ENCODE measurements around the gene CAPS2.

CAPS2 gene

GRCh38 chr12:75302781-75303180, 27.3 kb downstream of the CAPS2 start:
- DNase-seq: no peak

DNA sequence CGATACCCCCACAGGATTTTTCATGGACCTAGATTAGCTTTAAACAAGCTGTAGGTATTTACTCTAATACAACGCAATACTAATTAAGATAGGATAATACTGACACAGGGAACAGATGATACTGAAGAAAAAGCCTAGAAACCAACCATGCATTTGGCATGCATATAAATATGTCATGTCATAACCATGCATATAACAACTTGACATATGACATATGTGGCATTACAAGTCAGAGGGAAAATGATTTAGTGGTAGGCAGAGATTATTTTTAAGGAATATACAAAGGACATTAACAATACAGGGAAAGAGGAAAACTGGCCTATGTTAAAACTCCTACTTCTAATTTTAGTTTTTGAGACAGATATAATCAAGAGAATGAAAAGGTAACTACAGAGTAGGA, 27.9 kb downstream of the CAPS2 start:
- DNase-seq: no peak

DNA sequence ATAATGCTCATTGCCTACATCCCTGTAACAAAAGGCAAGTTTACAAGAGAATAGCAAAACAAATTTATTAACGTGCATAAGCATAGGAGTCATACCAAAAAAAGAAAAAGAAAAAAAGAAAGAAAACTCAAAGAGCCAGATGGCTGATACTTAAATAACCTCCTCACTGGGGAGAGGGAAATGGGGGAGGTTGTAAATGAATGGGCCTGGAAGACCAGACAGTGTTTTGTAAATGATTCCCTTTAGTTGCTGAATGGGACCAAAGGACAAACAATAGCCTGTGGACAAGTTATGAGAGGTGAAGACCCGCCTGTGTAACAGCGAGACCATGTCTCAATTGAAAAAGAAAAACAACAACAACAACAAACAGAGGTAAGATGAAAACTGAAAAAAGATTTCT, 35.3 kb downstream of the CAPS2 start:
- DNase-seq: no peak

GRCh38 chr12:75294336-75294735, 35.8 kb downstream of the CAPS2 start:
- no peak for DNase-seq

GRCh38 chr12:75291014-75291413, 39.1 kb downstream of the CAPS2 start:
- DNase-seq: no peak

DNA sequence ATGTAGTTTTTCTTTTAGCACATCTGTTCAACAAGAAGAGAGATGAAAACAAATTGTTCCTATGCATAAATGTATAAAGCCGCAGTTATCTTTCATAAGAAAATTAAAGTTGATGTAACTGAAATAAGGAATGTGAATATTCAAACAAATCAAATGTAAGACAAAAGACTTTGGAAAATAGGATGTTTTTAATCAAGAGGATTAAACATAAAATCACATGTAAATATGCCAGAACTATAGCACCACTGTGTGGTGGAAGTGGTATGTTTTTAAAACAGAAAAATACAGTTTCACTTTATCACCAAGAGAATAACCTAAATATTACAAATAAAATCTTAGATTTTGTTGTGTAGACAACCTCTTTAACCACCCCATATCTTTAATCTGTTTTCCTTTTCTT, 40.4 kb downstream of the CAPS2 start:
- DNase-seq: no peak

DNA sequence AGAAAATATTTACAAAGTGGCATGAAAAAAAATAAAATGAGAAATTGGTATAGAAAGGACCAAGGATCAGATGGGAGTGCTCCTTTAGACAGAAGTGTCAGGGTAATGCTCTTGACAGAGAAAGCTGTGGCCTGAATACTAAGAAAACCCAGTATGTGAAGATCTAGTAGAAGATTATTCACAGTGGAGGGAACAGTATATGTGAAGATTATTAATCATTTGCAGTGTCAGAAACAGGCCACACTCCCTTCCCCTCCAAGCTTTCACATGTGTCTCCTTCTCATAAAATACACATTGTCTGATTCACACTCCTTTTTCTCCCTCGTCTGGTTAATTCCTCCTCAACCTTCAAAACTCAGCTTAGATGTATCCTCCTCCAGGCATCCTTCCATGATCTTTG, 41.3 kb downstream of the CAPS2 start:
- DNase-seq: no peak

DNA sequence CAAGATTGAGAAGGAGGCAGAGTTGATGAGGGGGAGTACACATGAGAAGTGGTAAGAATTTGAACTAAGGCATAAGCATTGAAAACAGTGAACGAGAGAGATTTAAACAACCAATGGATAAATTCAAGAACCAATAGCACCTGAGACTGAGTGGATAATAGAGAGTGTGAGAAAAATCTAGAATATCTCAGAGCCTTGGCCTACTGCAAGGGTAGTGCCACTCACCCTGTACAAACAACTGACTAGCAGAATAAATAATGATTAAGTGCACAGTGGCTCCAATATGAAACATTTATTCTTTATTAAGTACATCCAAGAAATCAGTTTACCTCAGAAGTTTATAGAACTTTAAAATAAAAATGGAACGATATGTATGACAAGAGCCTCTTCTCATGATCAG, 54.4 kb downstream of the CAPS2 start:
- no peak for DNase-seq

DNA sequence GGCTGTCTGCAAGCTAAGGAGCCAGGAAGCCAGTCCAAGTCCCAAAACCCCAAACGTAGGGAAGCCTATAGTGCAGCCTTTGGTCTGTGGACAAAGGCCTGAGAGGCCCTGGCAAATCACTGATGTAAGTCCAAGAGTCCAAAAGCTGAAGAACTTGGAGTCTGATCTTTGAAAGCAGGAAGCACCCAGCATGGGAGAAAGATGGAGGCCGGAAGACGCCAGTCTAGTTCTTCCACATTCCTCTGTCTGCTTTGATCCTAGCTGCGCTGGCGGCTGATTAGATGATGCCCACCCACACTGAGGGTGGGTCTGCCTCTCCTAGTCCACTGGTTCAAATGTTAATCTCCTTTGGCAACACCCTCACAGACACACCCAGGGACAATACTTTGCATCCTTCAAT, 58.5 kb downstream of the CAPS2 start:
- no peak for DNase-seq

- DNase-seq: no peak
Observed at GRCh38 chr12:75270157-75270556, 60.0 kb downstream of the CAPS2 start.

DNA sequence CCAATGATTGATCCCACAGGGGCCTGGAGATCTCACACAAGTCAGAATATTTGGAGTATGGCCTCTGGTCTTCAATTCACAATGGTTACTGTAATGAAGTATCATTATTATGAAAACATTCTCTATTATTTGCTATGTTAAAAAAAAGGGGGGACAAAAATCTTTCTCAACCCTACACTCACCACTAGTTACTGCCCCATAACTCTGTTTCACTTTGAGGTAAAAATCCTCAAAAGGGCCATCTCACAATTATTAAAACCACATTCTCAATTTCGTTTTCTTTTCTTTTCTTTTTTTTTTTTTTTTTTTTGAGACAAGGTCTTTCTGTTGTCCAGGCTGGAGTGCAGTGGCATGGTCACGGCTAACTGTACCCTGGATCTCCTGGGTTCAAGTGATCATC, 60.9 kb downstream of the CAPS2 start:
- DNase-seq: no peak

DNA sequence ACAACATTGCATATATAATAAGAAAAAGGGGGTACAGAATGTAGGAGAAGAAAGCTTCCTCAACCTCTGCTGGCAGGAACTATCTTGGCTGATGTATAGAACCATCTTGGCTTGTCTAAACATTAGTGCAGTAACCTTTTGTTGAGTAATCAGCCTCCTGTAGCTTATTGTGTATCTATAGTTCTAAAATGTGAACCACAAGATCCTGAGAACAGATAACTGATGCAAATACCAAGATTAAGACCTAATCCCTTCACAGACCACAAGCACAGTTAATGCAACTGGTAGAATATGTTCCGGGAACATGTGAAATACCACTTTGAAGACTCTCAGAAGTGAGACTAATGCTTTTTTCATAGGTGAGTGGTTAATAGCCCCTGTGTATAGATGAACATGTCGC, 69.8 kb downstream of the CAPS2 start:
- DNase-seq: no peak

DNA sequence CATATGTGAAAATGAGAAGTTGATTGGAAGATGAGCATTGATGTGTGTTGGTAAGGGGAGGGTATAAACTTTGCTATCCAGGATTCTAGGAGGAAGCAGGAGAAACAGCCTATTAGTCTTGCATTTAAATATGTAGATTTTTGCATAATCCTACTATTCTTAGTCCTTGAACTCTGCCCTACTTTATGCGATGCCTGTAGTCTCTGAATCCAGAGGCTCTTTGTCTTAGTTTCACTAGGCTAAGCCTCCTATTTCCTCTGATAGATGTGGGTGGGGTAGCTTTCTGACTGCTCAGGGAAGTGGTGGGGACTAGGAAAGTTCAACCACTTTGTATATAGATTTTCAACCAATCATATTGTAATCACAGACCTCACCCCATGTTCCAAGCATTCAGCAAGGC, 71.0 kb downstream of the CAPS2 start:
- DNase-seq: no peak

DNA sequence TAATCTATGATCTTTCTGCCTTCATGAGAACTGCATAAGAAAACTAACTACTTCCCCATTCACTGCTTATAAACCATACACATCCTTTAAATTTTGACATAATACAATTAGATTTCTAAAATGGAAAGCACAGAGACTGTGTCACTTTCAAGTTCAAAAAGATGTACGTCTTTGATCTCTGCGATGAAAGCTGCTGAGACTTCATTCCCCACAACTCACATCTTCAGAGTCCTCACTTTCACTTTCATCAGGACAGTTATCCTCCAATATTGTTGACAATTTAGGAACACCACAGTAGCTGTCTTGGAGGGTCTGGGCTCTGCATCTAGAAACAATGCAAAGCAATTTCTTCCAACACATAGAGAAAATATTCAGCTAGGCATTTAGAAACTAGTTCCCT, 72.6 kb downstream of the CAPS2 start:
- DNase-seq: no peak

GRCh38 chr12:75245108-75245507, 85.0 kb downstream of the CAPS2 start:
- no peak for DNase-seq

DNA sequence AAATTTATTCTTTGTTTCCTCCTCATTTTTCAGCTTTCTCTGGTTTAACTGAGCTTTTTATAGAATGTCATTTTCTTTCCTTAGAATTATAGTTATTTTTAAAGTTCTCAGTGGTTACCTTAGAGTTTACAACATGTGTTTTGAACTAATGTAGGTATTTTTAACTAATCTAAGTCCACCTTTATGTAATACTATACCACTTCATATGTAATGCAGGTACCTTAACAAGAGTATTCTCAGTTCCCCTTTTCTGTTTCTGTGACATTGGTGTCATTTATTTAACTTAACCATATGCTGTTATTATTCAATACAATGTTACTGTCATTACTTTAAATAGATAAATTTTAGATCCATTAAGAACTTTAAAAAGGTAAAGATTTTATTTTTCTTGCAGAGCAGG, 90.1 kb downstream of the CAPS2 start:
- DNase-seq: no peak

DNA sequence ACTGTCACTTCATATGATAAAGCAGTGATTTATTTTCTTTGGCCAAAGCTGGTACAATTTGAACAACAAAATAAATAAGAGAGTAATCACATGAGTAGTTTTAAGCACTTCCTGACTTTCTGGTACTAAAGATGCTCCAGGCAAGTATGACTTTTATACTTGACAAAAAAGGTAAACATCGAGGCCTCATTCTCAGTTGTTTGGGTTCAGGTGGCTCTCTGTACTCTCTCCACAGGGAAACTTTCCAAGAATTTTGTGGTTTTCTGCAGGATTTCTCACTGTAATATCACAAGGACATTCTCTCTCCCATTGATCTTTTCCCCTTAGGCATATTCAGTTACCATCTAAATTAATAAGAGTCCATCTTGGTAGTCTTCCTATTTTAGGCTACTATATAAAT, 93.9 kb downstream of the CAPS2 start:
- no peak for DNase-seq

- DNase-seq: no peak
Observed at GRCh38 chr12:75227132-75227531, 103.0 kb downstream of the CAPS2 start.

All from stimulated activated CD4-positive, alpha-beta T cell treated with anti-CD3 and anti-CD28 coated beads, Interleukin-4, amount 100 ng/mL, for 4 hours (primary cell).